Kidney (tissue), 14 donors: ENCODE results near the gene FAM222A. TPM values are rescaled to one million over a fixed set of nuclear protein-coding genes. Genes with fewer than 3 reads are reported as not detected.
A peak's percentile ranks its signal among the peaks of the same experiment; 100 is the strongest.

ENCODE experiments used
- DNase-seq, 5 donors: peaks; one replicate each; pipeline ENCODE4 v3.0.0-alpha.2; 2013 to 2020
- FAIRE-seq: peaks from 2 replicates; lab custom pipeline; 2012; peaks lifted over from hg19 to GRCh38; lab: Jason Lieb, UNC
- H3K27ac ChIP-seq, 2 donors: one replicate each; pipeline ENCODE4 v1.7.0; 2013; ENCODE audit warnings: low read depth in 2 of 2, low read length in 2 of 2, inconsistent platforms in 1 of 2
- H3K27me3 ChIP-seq: one replicate; pipeline ENCODE4 v1.7.1; 2013; ENCODE audit warnings: low read length, inconsistent platforms; ENCODE audit not compliant: control insufficient read depth, insufficient read depth
- H3K36me3 ChIP-seq, 3 donors: one replicate each; pipeline versions ENCODE4 v1.7.0 to v1.7.1; 2013; ENCODE audit warnings: low read length in 3 of 3, control low read depth in 1 of 3, inconsistent platforms in 1 of 3; ENCODE audit not compliant: insufficient read depth in 3 of 3, control insufficient read depth in 2 of 3
- H3K4me1 ChIP-seq, 3 donors: one replicate each; pipeline versions ENCODE4 v1.7.0 to v1.7.1; 2013; ENCODE audit warnings: low read length in 3 of 3, inconsistent platforms in 1 of 3, low read depth in 1 of 3; ENCODE audit not compliant: control insufficient read depth in 2 of 3, insufficient read depth in 2 of 3
- H3K4me3 ChIP-seq, 3 donors: one replicate each; pipeline versions ENCODE4 v1.7.0 to v1.8.1; 2013; ENCODE audit warnings: low read length in 3 of 3, control low read depth in 1 of 3, inconsistent platforms in 1 of 3
- H3K9ac ChIP-seq, 3 donors: one replicate each; pipeline versions ENCODE4 v1.7.0 to v1.7.1; 2013; ENCODE audit warnings: low read length in 3 of 3, control low read depth in 1 of 3, inconsistent platforms in 1 of 3
- H3K9me3 ChIP-seq, 3 donors: one replicate each; pipeline versions ENCODE4 v1.7.0 to v1.7.1; 2013; ENCODE audit warnings: low read length in 3 of 3, control low read depth in 1 of 3, inconsistent platforms in 1 of 3; ENCODE audit not compliant: control insufficient read depth in 2 of 3, insufficient read depth in 1 of 3
- CTCF ChIP-seq: IDR thresholded peaks from 3 replicates; pipeline ENCODE4 v1.5.1; 2012; ENCODE audit warnings: mild to moderate bottlenecking, moderate library complexity, borderline replicate concordance; ENCODE audit not compliant: insufficient read depth; ENCODE audit errors: extremely low read depth
- intact Hi-C: fragments of 100-400 bp; cut with DNase I; formaldehyde crosslinking; loops from one replicate; pipeline ENCODE4 v1.11.1; 2022
- polyA plus RNA-seq: library from polyadenylated mRNA; stranded (reverse); fragments of 350-450 nt; fragmentation: Illumina TruSeq; extraction: RNeasy Lipid Tissue Mini Kit (QIAGEN cat#74804); gene quantifications from one replicate; pipeline ENCODE4 v1.2.3, GENCODE V29; 2014; ENCODE audit warnings: low read depth, low replicate concordance; ENCODE audit not compliant: insufficient read depth
- total RNA-seq: library from RNA; stranded (reverse); fragmentation: NEBNext Ultra II Directional; extraction: Animal tissue kit (Norgen Biotek cat#: 25700); gene quantifications from one replicate; pipeline ENCODE4 v1.2.1, GENCODE V29; 2021
- donor health status: control.
- donor health status: control.
- donor health status: control.
- donor health status: control.
- donor health status: control.
- donor health status: DM: yes; HTN: yes; CAD: no.
- donor health status: Normal renal cell carcinoma (clear cell type).

The FAM222A gene
- total and polyA plus RNA-seq, 2 donors from 2014 or later, result 3.7 to 12.5 TPM

GRCh38 chr12:109719123-109720022 lies 5.7 kb downstream of the FAM222A start:
- peak in 1 of 5 donors; percentile 50 for DNase-seq
- H3K27me3 ChIP-seq, result no peaks in the 10 kb centered on the region
- H3K9me3 ChIP-seq, result no peaks in the 10 kb centered on the region
- no peak for FAIRE-seq
- H3K36me3 ChIP-seq, result no peaks in the 10 kb centered on the region
- intact Hi-C loops, result no loop called here
- no peak for TF ChIP-seq CTCF
- H3K9ac ChIP-seq, result peak overlapping the region in 1 of 3 donors; percentile 34
- H3K4me3 ChIP-seq, result no peak overlapping the region
- peak overlapping the region; percentile 32 to 79 for H3K27ac ChIP-seq
- H3K4me1 ChIP-seq, result peaks cover 2 to 66% (median 39%) of the 10 kb centered on the region in 3 donors

GRCh38 chr12:109720152-109720856 lies 6.7 kb downstream of the FAM222A start:
- Histone ChIP-seq H3K27me3 (no peaks in the 10 kb centered on the region), H3K4me1 (peaks cover 2 to 70% (median 46%) of the 10 kb centered on the region in 3 donors), H3K9me3 (no peaks in the 10 kb centered on the region), H3K4me3 (no peak overlapping the region), H3K9ac (peak overlapping the region in 1 of 3 donors; percentile 34), H3K36me3 (no peaks in the 10 kb centered on the region), H3K27ac (peak overlapping the region; percentile 32 to 79)
- TF ChIP-seq CTCF, result no peak
- DNase-seq (peak in 4 of 5 donors; percentile 81 to 88 (median 86)), FAIRE-seq (no peak)
- intact Hi-C loops, result no loop called here

GRCh38 chr12:109720857-109721189 lies 7.2 kb downstream of the FAM222A start:
- peak overlapping the region in 2 of 3 donors; percentile 31 to 46 for H3K9ac ChIP-seq
- intact Hi-C loops, result no loop called here
- no peaks in the 10 kb centered on the region for H3K9me3 ChIP-seq
- no peak for FAIRE-seq
- H3K27me3 ChIP-seq, result no peaks in the 10 kb centered on the region
- H3K27ac ChIP-seq, result peak overlapping the region; percentile 32 to 56
- H3K4me3 ChIP-seq, result no peak overlapping the region
- TF ChIP-seq CTCF, result no peak
- peak in 1 of 5 donors; percentile 50 for DNase-seq
- H3K36me3 ChIP-seq, result no peaks in the 10 kb centered on the region
- peaks cover 2 to 69% (median 46%) of the 10 kb centered on the region in 3 donors for H3K4me1 ChIP-seq
